Neural cell (in vitro differentiated cells): ENCODE results near the gene KCNH5. TPM values are rescaled to one million over a fixed set of nuclear protein-coding genes. Genes with fewer than 3 reads are reported as not detected.

Experiments
- H2AFZ ChIP-seq: fragments of 200-600, 300-800 bp; sonication (generic), shearing (Covaris generic); 2 replicates; pipeline ENCODE4 v1.6.0; 2014; ENCODE audit warnings: low read depth, mild to moderate bottlenecking, antibody characterized with exemption, low read length, moderate library complexity
- H3F3A ChIP-seq: fragments of 200-600 bp; shearing (Covaris generic); 2 replicates; pipeline ENCODE4 v1.6.1; 2016; ENCODE audit warnings: mild to moderate bottlenecking, moderate library complexity, mixed read lengths, antibody characterized with exemption, low read length; ENCODE audit not compliant: insufficient read depth, poor library complexity, severe bottlenecking
- H3K27ac ChIP-seq: fragments of 200-600, 300-800 bp; sonication (generic), shearing (Covaris generic); 2 replicates; pipeline ENCODE4 v1.5.1; 2014; ENCODE audit warnings: mild to moderate bottlenecking, low read length, moderate library complexity
- H3K27me3 ChIP-seq: fragments of 300-800, 200-600 bp; sonication (generic), shearing (Covaris generic); 2 replicates; pipeline ENCODE4 v1.6.0; 2014; ENCODE audit warnings: mild to moderate bottlenecking, low read depth, low read length, moderate library complexity; ENCODE audit not compliant: insufficient read depth
- H3K36me3 ChIP-seq: fragments of 300-800, 200-600 bp; sonication (generic), shearing (Covaris generic); 2 replicates; pipeline ENCODE4 v1.5.1; 2014; ENCODE audit warnings: mild to moderate bottlenecking, antibody characterized with exemption, low read length, moderate library complexity; ENCODE audit not compliant: insufficient read depth
- H3K4me2 ChIP-seq: fragments of 300-800, 200-600 bp; sonication (generic), shearing (Covaris generic); 2 replicates; pipeline ENCODE4 v1.6.0; 2014; ENCODE audit warnings: mild to moderate bottlenecking, low read length
- H3K4me3 ChIP-seq: fragments of 300-800, 200-600 bp; sonication (generic), shearing (Covaris generic); 2 replicates; pipeline ENCODE4 v1.5.1; 2014; ENCODE audit warnings: mild to moderate bottlenecking, low read length, moderate library complexity
- H3K79me2 ChIP-seq: fragments of 200-600 bp; shearing (Covaris generic); replicated peaks from 2 replicates; pipeline ENCODE4 v1.6.0; 2014; ENCODE audit warnings: mild to moderate bottlenecking, low read length, moderate library complexity; ENCODE audit not compliant: insufficient read depth
- H3K9ac ChIP-seq: fragments of 300-800, 200-600 bp; sonication (generic), shearing (Covaris generic); 2 replicates; pipeline ENCODE4 v1.6.1; 2016; ENCODE audit warnings: mild to moderate bottlenecking, low read length, mixed read lengths
- H3K9me2 ChIP-seq: fragments of 200-600 bp; shearing (Covaris generic); 2 replicates; pipeline ENCODE4 v1.6.1; 2016; ENCODE audit warnings: mild to moderate bottlenecking, low read length, mixed read lengths; ENCODE audit not compliant: insufficient read depth
- H3K9me3 ChIP-seq: fragments of 200-600, 300-800 bp; sonication (generic), shearing (Covaris generic); 2 replicates; pipeline ENCODE4 v1.6.1; 2016; ENCODE audit warnings: mild to moderate bottlenecking, mixed run types, low read length, moderate library complexity, mixed read lengths
- H4K20me1 ChIP-seq: fragments of 200-600 bp; shearing (Covaris generic); 2 replicates; pipeline ENCODE4 v1.6.1; 2016; ENCODE audit warnings: mild to moderate bottlenecking, mixed run types; ENCODE audit not compliant: insufficient read depth
- EP300 ChIP-seq: fragments of 450-650 bp; conservative IDR thresholded peaks from 2 replicates; pipeline ENCODE4 v1.6.1; 2014; ENCODE audit warnings: antibody characterized with exemption, mild to moderate bottlenecking, moderate library complexity; ENCODE audit not compliant: poor library complexity, severe bottlenecking
- EZH2 ChIP-seq: fragments of 200-600, 300-800 bp; shearing (Covaris generic), sonication (generic); IDR thresholded peaks from 2 replicates; pipeline ENCODE4 v1.6.1; 2014; ENCODE audit warnings: antibody characterized with exemption, low read length, borderline replicate concordance, mild to moderate bottlenecking; ENCODE audit not compliant: insufficient read depth, poor library complexity, severe bottlenecking
- MXI1 ChIP-seq: fragments of 450-650 bp; conservative IDR thresholded peaks from 2 replicates; pipeline ENCODE4 v1.6.1; 2014; ENCODE audit warnings: antibody characterized with exemption, mild to moderate bottlenecking; ENCODE audit not compliant: poor library complexity, severe bottlenecking
- POLR2AphosphoS5 ChIP-seq: IDR thresholded peaks from 2 replicates; pipeline ENCODE4 v1.6.1; 2012
- RAD21 ChIP-seq: fragments of 450-650 bp; conservative IDR thresholded peaks from 2 replicates; pipeline ENCODE4 v1.6.1; 2014; ENCODE audit warnings: antibody characterized with exemption, mild to moderate bottlenecking, moderate library complexity
- SMC3 ChIP-seq: fragments of 450-650 bp; conservative IDR thresholded peaks from 2 replicates; pipeline ENCODE4 v1.6.1; 2014; ENCODE audit warnings: antibody characterized with exemption, mild to moderate bottlenecking, moderate library complexity; ENCODE audit not compliant: poor library complexity
- TAF1 ChIP-seq: IDR thresholded peaks from 2 replicates; pipeline ENCODE4 v1.6.1; 2012; ENCODE audit warnings: low read depth
- polyA plus RNA-seq: library from polyadenylated mRNA; depleted of rRNA; stranded (reverse); fragments of >200 nt; gene quantifications from 2 replicates; pipeline ENCODE4 v1.2.3, GENCODE V29; 2014
- TF ChIP-seq, protein P1 (sequence below): fragments of 450-650 bp; IDR thresholded peaks from 2 replicates; pipeline ENCODE4 v1.5.1; 2014; ENCODE audit warnings: antibody characterized with exemption, mild to moderate bottlenecking, moderate library complexity; ENCODE audit not compliant: poor library complexity, severe bottlenecking
- TF ChIP-seq, protein P2 (sequence below): IDR thresholded peaks from 2 replicates; pipeline ENCODE4 v1.6.1; 2012; ENCODE audit warnings: borderline replicate concordance

Gene KCNH5
- polyA plus RNA-seq, 1 donor from 2014 or later: 0.95 TPM

DNA sequence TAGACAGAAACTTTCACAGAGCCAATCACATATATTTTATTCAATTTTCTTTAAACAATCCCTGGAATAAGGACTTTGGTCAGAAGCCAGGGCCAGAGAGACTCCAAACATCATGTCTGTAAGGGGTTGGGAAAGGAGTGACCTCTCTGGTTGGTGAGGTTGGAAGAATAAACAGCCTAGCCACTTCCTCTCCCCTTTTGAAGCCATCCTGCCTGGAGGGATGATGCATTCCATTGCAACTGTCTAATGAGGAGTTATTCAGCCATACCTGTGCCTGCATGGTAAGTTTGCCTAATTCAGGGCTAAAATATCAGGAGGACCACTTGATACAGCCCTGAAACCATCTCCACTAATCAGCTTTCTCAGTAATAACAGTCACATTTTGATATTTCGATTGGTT is 299.8 kb downstream of the KCNH5 start:
- TF ChIP-seq POLR2AphosphoS5: no peak
- no peak for TF ChIP-seq EP300
- H3K9me3 ChIP-seq: no peaks in the 10 kb centered on the region

DNA sequence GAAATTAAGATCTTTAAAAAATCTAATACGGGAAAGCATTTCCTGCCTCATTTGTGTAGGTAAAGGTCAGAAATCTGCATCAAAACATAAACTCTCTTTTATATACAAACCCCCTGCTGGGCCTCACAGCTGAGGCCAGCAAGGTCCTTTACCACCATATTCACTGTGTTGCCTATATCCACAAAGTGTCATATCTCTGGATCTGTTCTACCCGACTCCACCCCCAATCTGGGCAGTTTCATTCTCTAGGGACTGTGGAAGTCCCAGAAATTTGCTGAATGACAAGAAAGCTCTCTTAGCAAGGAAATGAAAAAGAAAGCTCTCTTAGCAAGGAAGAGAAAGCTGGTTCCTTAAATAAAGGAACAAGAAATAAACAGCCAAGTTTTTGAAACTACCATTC is 301.7 kb downstream of the KCNH5 start:
- TF ChIP-seq, protein P1, sequence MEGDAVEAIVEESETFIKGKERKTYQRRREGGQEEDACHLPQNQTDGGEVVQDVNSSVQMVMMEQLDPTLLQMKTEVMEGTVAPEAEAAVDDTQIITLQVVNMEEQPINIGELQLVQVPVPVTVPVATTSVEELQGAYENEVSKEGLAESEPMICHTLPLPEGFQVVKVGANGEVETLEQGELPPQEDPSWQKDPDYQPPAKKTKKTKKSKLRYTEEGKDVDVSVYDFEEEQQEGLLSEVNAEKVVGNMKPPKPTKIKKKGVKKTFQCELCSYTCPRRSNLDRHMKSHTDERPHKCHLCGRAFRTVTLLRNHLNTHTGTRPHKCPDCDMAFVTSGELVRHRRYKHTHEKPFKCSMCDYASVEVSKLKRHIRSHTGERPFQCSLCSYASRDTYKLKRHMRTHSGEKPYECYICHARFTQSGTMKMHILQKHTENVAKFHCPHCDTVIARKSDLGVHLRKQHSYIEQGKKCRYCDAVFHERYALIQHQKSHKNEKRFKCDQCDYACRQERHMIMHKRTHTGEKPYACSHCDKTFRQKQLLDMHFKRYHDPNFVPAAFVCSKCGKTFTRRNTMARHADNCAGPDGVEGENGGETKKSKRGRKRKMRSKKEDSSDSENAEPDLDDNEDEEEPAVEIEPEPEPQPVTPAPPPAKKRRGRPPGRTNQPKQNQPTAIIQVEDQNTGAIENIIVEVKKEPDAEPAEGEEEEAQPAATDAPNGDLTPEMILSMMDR: no peak
- TF ChIP-seq MXI1 (no peak), TAF1 (no peak), SMC3 (no peak), RAD21 (no peak), POLR2AphosphoS5 (no peak), EP300 (no peak), EZH2 (no peak)
- TF ChIP-seq, protein P2, sequence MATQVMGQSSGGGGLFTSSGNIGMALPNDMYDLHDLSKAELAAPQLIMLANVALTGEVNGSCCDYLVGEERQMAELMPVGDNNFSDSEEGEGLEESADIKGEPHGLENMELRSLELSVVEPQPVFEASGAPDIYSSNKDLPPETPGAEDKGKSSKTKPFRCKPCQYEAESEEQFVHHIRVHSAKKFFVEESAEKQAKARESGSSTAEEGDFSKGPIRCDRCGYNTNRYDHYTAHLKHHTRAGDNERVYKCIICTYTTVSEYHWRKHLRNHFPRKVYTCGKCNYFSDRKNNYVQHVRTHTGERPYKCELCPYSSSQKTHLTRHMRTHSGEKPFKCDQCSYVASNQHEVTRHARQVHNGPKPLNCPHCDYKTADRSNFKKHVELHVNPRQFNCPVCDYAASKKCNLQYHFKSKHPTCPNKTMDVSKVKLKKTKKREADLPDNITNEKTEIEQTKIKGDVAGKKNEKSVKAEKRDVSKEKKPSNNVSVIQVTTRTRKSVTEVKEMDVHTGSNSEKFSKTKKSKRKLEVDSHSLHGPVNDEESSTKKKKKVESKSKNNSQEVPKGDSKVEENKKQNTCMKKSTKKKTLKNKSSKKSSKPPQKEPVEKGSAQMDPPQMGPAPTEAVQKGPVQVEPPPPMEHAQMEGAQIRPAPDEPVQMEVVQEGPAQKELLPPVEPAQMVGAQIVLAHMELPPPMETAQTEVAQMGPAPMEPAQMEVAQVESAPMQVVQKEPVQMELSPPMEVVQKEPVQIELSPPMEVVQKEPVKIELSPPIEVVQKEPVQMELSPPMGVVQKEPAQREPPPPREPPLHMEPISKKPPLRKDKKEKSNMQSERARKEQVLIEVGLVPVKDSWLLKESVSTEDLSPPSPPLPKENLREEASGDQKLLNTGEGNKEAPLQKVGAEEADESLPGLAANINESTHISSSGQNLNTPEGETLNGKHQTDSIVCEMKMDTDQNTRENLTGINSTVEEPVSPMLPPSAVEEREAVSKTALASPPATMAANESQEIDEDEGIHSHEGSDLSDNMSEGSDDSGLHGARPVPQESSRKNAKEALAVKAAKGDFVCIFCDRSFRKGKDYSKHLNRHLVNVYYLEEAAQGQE: no peak
- no peak overlapping the region for H3K9ac ChIP-seq
- no peaks in the 10 kb centered on the region for H3K36me3 ChIP-seq
- H3K4me2 ChIP-seq: no peak overlapping the region
- H3K9me3 ChIP-seq: no peaks in the 10 kb centered on the region
- no peaks in the 10 kb centered on the region for H3K9me2 ChIP-seq
- H2AFZ ChIP-seq: no peak overlapping the region
- no peaks in the 10 kb centered on the region for H3K27me3 ChIP-seq
- H3K27ac ChIP-seq: no peak overlapping the region
- H4K20me1 ChIP-seq: no peaks in the 10 kb centered on the region
- H3K4me3 ChIP-seq: no peak overlapping the region
- no peaks in the 10 kb centered on the region for H3F3A ChIP-seq
- no peaks in the 10 kb centered on the region for H3K79me2 ChIP-seq

More for the DNA sequence above, 299.8 kb downstream of the KCNH5 start:
- H3K27ac ChIP-seq: no peak overlapping the region
- H2AFZ ChIP-seq: no peak overlapping the region
- H3K9ac ChIP-seq: no peak overlapping the region
- H4K20me1 ChIP-seq: no peaks in the 10 kb centered on the region
- no peaks in the 10 kb centered on the region for H3F3A ChIP-seq
- H3K79me2 ChIP-seq: no peaks in the 10 kb centered on the region
- H3K27me3 ChIP-seq: no peaks in the 10 kb centered on the region
- H3K4me3 ChIP-seq: no peak overlapping the region
- H3K4me2 ChIP-seq: no peak overlapping the region
- H3K36me3 ChIP-seq: no peaks in the 10 kb centered on the region
- no peaks in the 10 kb centered on the region for H3K9me2 ChIP-seq

DNA sequence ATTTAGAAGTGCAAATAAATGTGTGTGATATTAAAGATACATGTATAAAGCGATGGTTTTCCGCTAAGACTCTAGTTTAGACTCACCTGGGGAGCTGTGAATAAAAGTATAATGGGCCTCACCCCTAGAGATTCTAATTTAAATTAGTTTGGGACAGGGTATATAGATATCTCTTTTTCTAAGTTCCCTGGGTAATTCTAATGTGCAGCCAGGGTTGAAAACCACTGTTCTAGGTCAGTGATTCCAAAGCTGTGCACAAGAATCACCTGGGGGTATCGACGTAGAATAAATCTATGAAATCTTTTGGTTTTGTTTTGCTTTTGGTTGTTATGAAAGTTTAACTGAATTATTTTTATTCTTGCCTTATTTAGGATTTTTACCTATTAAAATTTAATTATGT is 302.1 kb downstream of the KCNH5 start:
- Histone ChIP-seq H3K36me3 (no peaks in the 10 kb centered on the region), H3K9ac (no peak overlapping the region), H3K27me3 (no peaks in the 10 kb centered on the region), H3K4me2 (no peak overlapping the region), H3K4me3 (no peak overlapping the region), H3K9me2 (no peaks in the 10 kb centered on the region), H2AFZ (no peak overlapping the region), H4K20me1 (no peaks in the 10 kb centered on the region), H3K79me2 (no peaks in the 10 kb centered on the region), H3F3A (no peaks in the 10 kb centered on the region), H3K9me3 (no peaks in the 10 kb centered on the region), H3K27ac (no peak overlapping the region)
- TF ChIP-seq MXI1: no peak
- TF ChIP-seq EP300: no peak
- no peak for TF ChIP-seq RAD21
- TF ChIP-seq SMC3: no peak
- TF ChIP-seq POLR2AphosphoS5: no peak
- TF ChIP-seq EZH2: no peak
- TF ChIP-seq, protein P2: no peak
- TF ChIP-seq TAF1: no peak
- TF ChIP-seq, protein P1: no peak
